Kidney epithelial cell (primary cell): ENCODE data around the gene NCAPG2. TPM values are rescaled to one million over a fixed set of nuclear protein-coding genes. Genes with fewer than 3 reads are reported as not detected.

Experiments
- DNase-seq: peaks from one replicate; pipeline ENCODE4 v3.0.0-alpha.2; 2010; ENCODE audit warnings: low read depth
- H3K27me3 ChIP-seq: 2 replicates; pipeline ENCODE4 v1.6.0; 2011; ENCODE audit warnings: low read length; ENCODE audit not compliant: control insufficient read depth, insufficient read depth
- H3K36me3 ChIP-seq: 2 replicates; pipeline ENCODE4 v1.5.1; 2011; ENCODE audit warnings: low read length; ENCODE audit not compliant: control insufficient read depth, insufficient read depth
- H3K4me3 ChIP-seq: 2 replicates; pipeline ENCODE4 v1.5.1; 2011; ENCODE audit warnings: low read depth, mild to moderate bottlenecking, control low read depth, low read length
- total RNA-seq: library from RNA; depleted of rRNA; stranded (reverse); fragments of >200 nt; gene quantifications from 2 replicates; pipeline ENCODE4 v1.2.3, GENCODE V29; 2015
- TF ChIP-seq, protein P1 (sequence below): IDR thresholded peaks from 2 replicates; pipeline ENCODE4 v1.5.1; 2011; ENCODE audit warnings: mild to moderate bottlenecking, moderate library complexity, low read length, control low read depth, inconsistent platforms; ENCODE audit not compliant: insufficient read depth, poor library complexity, severe bottlenecking

The NCAPG2 gene
- total RNA-seq, 1 donor from 2014 or later = 8.5 TPM

DNA sequence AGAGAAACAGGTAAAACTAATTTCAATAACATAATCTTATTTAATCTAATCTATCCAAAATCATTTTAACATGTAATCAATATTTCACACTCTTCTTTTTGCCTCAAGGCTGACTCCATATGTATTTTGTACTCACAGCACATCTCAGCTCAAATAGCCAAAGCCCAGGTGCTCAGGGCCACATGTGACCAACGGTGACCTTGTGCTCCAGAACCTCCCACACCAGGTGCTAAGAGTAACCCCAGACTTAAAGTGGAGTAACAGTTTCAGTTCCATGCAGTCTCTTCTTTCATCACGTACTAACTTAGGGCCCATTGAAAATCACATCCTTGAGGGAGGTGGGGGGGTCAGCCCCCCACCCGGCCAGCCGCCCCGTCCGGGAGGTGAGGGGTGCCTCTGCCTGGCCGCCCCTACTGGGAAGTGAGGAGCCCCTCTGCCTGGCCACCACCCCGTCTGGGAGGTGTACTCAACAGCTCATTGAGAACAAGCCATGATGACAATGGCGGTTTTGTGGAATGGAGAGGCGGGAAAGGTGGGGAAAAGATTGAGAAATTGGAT, 47.3 kb downstream of the NCAPG2 start:
- no peak for DNase-seq
- Histone ChIP-seq H3K36me3 (no peaks in the 10 kb centered on the region), H3K27me3 (no peaks in the 10 kb centered on the region), H3K4me3 (no peak overlapping the region)
- TF ChIP-seq, protein P1, sequence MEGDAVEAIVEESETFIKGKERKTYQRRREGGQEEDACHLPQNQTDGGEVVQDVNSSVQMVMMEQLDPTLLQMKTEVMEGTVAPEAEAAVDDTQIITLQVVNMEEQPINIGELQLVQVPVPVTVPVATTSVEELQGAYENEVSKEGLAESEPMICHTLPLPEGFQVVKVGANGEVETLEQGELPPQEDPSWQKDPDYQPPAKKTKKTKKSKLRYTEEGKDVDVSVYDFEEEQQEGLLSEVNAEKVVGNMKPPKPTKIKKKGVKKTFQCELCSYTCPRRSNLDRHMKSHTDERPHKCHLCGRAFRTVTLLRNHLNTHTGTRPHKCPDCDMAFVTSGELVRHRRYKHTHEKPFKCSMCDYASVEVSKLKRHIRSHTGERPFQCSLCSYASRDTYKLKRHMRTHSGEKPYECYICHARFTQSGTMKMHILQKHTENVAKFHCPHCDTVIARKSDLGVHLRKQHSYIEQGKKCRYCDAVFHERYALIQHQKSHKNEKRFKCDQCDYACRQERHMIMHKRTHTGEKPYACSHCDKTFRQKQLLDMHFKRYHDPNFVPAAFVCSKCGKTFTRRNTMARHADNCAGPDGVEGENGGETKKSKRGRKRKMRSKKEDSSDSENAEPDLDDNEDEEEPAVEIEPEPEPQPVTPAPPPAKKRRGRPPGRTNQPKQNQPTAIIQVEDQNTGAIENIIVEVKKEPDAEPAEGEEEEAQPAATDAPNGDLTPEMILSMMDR = no peak

DNA sequence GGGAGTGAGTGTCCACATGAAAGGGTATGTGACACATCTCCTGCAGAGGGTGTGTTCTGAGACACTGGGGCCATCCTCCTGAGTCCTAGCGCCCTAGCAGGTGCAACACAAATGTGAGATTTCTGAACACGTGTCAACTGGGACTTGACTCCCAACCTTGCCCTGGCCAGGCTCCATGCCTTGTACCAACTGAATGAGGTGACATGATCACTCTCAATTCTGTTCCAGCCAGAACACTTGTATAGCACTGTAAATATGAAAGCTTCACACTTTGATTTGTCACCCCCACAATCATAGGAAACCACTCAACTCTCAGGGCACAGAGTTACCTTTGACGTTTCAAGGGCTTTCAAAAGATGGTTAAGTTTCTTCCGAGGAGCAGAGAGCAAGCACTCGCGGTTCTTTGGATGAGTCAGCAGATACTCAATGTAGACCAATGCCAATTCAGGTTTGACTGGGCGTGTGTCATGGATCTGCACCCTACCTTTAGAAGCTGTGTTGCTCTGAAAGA, 48.6 kb downstream of the NCAPG2 start:
- no peaks in the 10 kb centered on the region for H3K36me3 ChIP-seq
- DNase-seq = no peak

DNA sequence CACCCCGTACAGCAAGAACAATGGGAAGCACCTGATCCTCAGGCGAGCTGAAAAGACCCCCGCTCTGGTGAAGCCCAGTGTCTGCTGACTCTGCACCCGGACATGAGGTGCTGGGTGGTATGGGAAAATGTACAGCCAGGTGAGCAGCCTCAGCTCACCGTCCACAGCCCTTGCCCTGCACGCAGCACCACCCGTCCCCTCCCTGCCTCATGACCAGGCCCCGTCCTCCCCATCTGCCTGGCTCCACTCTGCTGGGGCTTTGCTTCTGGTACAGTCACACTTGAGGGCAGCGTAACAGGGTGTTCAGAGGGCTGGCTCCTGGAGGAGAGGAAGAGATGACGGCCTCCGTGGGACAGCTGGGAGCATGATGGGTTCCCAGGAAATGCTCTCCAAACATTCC, 49.1 kb downstream of the NCAPG2 start:
- Histone ChIP-seq H3K27me3 (no peaks in the 10 kb centered on the region), H3K4me3 (no peak overlapping the region), H3K36me3 (no peaks in the 10 kb centered on the region)
- no peak for DNase-seq
- TF ChIP-seq, protein P1 = no peak

More for the DNA sequence above, 48.6 kb downstream of the NCAPG2 start:
- TF ChIP-seq, protein P1 = no peak
- H3K4me3 ChIP-seq = no peak overlapping the region
- no peaks in the 10 kb centered on the region for H3K27me3 ChIP-seq

DNA sequence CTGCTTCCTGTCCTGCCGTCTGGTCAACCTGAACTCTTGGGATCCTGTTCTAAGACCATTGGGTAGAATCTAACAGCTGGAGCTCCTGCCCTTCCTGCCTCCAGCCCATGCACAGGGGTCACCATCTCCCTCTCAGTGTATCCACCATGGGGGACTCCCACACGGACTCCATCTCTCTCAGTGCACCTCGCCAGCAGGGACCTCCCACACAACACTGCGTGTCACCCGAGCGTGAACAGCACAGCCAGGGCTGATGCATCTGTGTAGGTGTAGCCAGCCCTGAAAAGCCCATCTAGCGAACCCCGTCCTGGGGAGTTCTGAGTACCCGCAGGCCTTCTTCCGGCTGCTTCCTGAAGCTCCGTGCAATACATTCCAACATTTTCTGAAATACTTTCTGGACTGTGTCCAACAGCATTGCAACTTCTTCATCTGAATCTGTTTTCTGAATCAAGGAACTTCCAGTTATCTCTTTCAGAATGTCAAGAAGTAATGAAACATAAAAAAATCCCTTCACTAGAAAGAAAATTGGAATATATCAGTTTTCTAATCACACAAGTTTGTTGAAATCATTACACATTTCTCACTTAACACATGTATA, 52.5 kb downstream of the NCAPG2 start:
- H3K36me3 ChIP-seq = no peaks in the 10 kb centered on the region
- no peak for DNase-seq

DNA sequence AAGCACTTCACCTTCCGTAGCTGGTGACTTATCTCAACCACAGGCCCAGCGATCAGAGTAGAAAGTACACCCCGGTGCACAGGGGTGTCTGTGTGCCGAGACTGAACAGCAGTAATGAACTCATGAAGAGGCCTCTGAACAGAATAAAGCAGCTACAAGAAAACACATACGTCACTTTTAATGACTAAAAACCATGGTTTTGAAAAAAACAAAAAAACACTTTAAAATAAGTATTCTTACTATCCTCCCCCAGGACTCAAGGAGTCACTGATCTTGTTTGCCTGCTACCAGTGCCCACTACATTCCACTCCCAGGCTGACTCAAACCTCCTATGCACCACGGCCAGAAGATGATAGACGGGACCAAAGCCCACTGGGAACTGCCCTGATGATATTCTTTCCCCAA, 53.8 kb downstream of the NCAPG2 start:
- Histone ChIP-seq H3K27me3 (no peaks in the 10 kb centered on the region), H3K4me3 (no peak overlapping the region), H3K36me3 (no peaks in the 10 kb centered on the region)
- TF ChIP-seq, protein P1 = no peak
- no peak for DNase-seq

More for the DNA sequence above, 52.5 kb downstream of the NCAPG2 start:
- H3K27me3 ChIP-seq = no peaks in the 10 kb centered on the region
- H3K4me3 ChIP-seq = no peak overlapping the region
- TF ChIP-seq, protein P1 = no peak
